BLaER1 treated with 17β-estradiol and CSF1 and Interleukin-3, amounts not matched to agents 10 nM and 100 nM (cell line): ENCODE data around the gene NRG4.
"Not testable (repeated sequence)": the region's sequence is repeated elsewhere in the genome, so short reads cannot be mapped to it uniquely, and the experiment has no call there.

Source experiments
- H3K27ac ChIP-seq, 11 experiments: shearing (Covaris generic); formaldehyde crosslinking; 2 replicates each; pipeline ENCODE4 v1.8.1; 2022
- H3K27me3 ChIP-seq, 11 experiments: shearing (Covaris generic); formaldehyde crosslinking; 2 replicates each; pipeline ENCODE4 v1.8.1; 2022
- H3K36me3 ChIP-seq, 11 experiments: shearing (Covaris generic); formaldehyde crosslinking; 2 replicates each; pipeline ENCODE4 v1.8.1; 2022
- H3K4me1 ChIP-seq, 10 experiments: shearing (Covaris generic); formaldehyde crosslinking; 2 replicates each; pipeline ENCODE4 v1.8.1; 2022
- H3K4me2 ChIP-seq, 11 experiments: shearing (Covaris generic); formaldehyde crosslinking; 2 replicates each; pipeline ENCODE4 v1.8.1; 2022
- H3K4me3 ChIP-seq, 10 experiments: shearing (Covaris generic); formaldehyde crosslinking; 2 replicates each; pipeline ENCODE4 v1.8.1; 2022
- H3K9ac ChIP-seq, 11 experiments: shearing (Covaris generic); formaldehyde crosslinking; 2 replicates each; pipeline ENCODE4 v1.8.1; 2022
- H3K9me3 ChIP-seq, 11 experiments: shearing (Covaris generic); formaldehyde crosslinking; replicated peaks in 1 of 11; 2 replicates each; pipeline ENCODE4 v1.8.1; 2022
- H4K20me1 ChIP-seq, 11 experiments: shearing (Covaris generic); formaldehyde crosslinking; 2 replicates each; pipeline ENCODE4 v1.8.1; 2022
- Cebpa-rat ChIP-seq, 11 experiments: shearing (Covaris generic); IDR thresholded peaks; 2 replicates each; pipeline ENCODE4 v1.8.1; 2022

NRG4 gene, protein sequence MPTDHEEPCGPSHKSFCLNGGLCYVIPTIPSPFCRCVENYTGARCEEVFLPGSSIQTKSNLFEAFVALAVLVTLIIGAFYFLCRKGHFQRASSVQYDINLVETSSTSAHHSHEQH

DNA sequence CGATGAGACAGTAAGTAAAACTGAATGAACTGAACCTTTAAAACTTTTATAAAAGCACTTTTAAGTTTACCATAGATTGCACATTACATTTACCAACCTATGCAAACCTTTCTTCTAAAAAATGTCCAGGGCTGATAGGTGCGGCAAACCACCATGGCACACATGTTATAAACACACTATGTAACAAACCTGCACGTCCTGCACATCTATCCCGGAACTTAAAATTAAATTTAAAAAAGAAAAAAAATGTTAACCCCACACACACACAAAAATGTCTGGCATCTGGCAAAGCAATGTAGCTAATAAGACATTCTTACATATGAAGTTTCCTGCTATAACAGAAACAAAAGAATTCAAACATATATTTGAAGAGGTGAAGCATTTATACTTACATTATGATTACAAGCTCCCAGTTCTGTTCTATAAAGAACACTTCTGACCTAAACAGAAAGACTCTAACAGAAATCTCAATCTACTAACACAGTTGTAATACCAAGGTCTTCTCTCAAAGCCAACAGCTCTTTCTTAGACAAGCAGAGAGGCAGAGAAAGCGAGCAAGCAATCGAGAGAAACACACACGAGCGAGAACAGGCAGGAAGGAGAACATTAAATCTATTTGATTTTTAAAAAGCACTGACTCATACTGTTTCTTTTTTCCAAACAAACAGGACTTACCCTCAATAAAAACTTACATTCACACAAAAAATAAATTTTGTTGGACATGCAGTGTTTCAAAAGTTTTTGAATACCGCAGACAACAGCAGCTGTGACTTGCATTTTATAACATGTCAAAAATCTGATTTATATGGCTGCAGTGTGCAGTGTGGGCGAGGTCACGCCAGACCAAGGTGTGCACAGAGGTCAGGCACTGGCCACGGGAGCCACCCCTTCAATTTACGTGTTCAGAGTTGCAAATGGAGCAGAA lies at the start of gene NRG4:
Gene NRG4 (minus strand): TSS at position 798 of the 925 bp plus-strand sequence. CDS start 1,194 bp downstream, outside the sequence.
- Histone ChIP-seq H3K9me3 (peaks cover 4 to 21% (median 7%) of the 10 kb centered on the region in 11 experiments; a peak in 9 of 22 replicates), H3K4me2 (peak within 1 kb of the TSS in 3 of 11 experiments; percentile 29 to 58 (median 42); a peak in 5 of 22 replicates), H3K4me1 (peaks cover 0 to 2% (median 0%) of the 10 kb centered on the region in 10 experiments; a peak in 3 of 20 replicates), H4K20me1 (no peaks in the 10 kb centered on the region), H3K36me3 (no peaks in the 10 kb centered on the region), H3K9ac (peak within 1 kb of the TSS in 1 of 11 experiments; percentile 46; a peak in 1 of 22 replicates), H3K27me3 (no peaks in the 10 kb centered on the region), H3K27ac (no peak within 1 kb of the TSS), H3K4me3 (no peak within 1 kb of the TSS)
- no peak for TF ChIP-seq Cebpa-rat (IDR thresholded peaks at IDR 0.05)

DNA sequence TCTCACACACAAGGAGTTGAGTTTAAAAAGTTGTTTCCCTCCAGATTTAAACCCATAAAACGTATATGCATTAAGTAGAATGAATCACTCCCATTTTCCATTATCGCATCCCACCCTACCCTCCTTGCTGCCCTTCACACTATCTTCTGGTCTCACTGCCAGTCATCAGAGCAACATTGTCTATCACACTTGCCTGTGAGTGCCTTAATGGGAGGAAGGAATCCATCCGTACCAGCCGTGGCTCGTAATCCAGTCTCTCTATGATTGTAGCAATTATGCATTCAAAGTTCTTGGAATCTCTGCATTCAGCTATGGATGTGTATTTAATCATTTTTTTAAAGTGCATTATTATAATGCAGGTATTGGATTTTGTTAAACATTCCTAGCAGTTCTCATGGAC lies 49.5 kb upstream of the NRG4 start:
- Histone ChIP-seq H3K36me3 (no peaks in the 10 kb centered on the region), H4K20me1 (peaks cover 0 to 11% (median 0%) of the 10 kb centered on the region in 11 experiments; a peak in 6 of 22 replicates), H3K9ac (no peak overlapping the region), H3K27me3 (peaks cover 33 to 52% (median 44%) of the 10 kb centered on the region in 11 experiments), H3K4me3 (no peak overlapping the region), H3K9me3 (no peaks in the 10 kb centered on the region), H3K4me1 (peaks cover 23 to 61% (median 31%) of the 10 kb centered on the region in 10 experiments), H3K4me2 (no peak overlapping the region; a peak in 1 of 22 replicates), H3K27ac (no peak overlapping the region)
- no peak for TF ChIP-seq Cebpa-rat (IDR thresholded peaks at IDR 0.05)

- H3K4me2 ChIP-seq: peak overlapping the region; percentile 85 to 100 (median 98)
- H4K20me1 ChIP-seq: peaks cover 0 to 11% (median 0%) of the 10 kb centered on the region in 11 experiments; a peak in 6 of 22 replicates
- no peak overlapping the region for H3K27ac ChIP-seq
- peak overlapping the region in 7 of 11 experiments; percentile 23 to 54 (median 36); a peak in 5 of 22 replicates for H3K9ac ChIP-seq
- H3K4me1 ChIP-seq: peaks cover 26 to 51% (median 31%) of the 10 kb centered on the region in 10 experiments
- no peaks in the 10 kb centered on the region for H3K36me3 ChIP-seq
- no peaks in the 10 kb centered on the region for H3K9me3 ChIP-seq
- peaks cover 33 to 52% (median 44%) of the 10 kb centered on the region in 11 experiments for H3K27me3 ChIP-seq
- H3K4me3 ChIP-seq: peak overlapping the region; percentile 63 to 79 (median 72)
- no peak for TF ChIP-seq Cebpa-rat (IDR thresholded peaks at IDR 0.05)
Measured at GRCh38 chr15:76060118-76060989, 48.1 kb upstream of the NRG4 start.

DNA sequence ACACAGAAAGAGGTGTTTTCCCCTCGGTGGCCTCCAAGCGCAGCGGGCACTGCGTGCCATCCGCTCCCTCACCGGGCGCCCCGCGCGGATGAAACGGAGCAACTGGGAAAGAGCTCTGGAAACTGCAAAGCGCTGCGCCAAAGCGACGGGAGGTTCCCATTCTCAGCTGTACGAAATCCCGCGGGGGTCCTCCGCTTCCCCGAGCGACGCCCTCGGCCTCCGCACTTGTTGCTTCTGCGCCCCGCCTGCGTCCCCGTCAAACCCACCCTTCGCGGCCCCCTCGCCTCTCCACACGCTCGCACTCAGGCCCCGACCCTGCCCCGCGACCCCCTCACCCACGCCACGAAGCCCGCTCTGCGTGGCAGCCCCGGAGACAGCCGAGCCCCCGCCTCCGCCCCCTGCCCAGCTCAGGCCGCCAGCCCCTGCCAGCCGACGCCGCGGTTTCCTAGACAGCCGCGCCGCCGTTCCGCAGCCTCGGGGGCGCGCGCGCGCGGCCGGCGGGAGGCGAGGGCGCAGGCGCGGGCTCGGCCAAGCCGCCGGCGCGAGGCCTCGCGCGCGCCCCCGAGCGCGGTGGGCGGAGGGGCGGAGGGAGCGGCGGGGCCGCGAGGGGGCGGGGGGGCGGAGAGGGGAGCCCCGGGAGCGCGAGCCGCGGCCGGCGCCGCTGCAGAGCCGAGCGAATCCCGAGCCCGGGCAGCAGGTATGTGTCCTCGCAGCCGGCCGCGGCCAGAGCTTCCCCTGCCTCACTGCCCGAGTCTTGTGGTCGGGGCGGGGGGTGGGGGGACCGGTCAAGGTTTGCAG lies 47.3 kb upstream of the NRG4 start, which contains the start of gene TMEM266:
Gene TMEM266 (plus strand): TSS at position 666 of the 798 bp plus-strand sequence. CDS start 74,279 bp downstream, outside the sequence.
- H3K9me3 ChIP-seq: no peaks in the 10 kb centered on the region
- peaks cover 0 to 11% (median 0%) of the 10 kb centered on the region in 11 experiments; a peak in 6 of 22 replicates for H4K20me1 ChIP-seq
- peak within 1 kb of the TSS; percentile 94 to 100 (median 99) for H3K4me2 ChIP-seq
- TF ChIP-seq Cebpa-rat (IDR thresholded peaks at IDR 0.05): no peak
- H3K4me1 ChIP-seq: peaks cover 24 to 43% (median 29%) of the 10 kb centered on the region in 10 experiments
- peaks cover 33 to 50% (median 44%) of the 10 kb centered on the region in 11 experiments for H3K27me3 ChIP-seq
- no peaks in the 10 kb centered on the region for H3K36me3 ChIP-seq
- peak within 1 kb of the TSS in 2 of 11 experiments; percentile 3 to 22; a peak in 1 of 22 replicates for H3K27ac ChIP-seq
- H3K4me3 ChIP-seq: peak within 1 kb of the TSS; percentile 63 to 79 (median 72)
- H3K9ac ChIP-seq: peak within 1 kb of the TSS; percentile 51 to 73 (median 67)

DNA sequence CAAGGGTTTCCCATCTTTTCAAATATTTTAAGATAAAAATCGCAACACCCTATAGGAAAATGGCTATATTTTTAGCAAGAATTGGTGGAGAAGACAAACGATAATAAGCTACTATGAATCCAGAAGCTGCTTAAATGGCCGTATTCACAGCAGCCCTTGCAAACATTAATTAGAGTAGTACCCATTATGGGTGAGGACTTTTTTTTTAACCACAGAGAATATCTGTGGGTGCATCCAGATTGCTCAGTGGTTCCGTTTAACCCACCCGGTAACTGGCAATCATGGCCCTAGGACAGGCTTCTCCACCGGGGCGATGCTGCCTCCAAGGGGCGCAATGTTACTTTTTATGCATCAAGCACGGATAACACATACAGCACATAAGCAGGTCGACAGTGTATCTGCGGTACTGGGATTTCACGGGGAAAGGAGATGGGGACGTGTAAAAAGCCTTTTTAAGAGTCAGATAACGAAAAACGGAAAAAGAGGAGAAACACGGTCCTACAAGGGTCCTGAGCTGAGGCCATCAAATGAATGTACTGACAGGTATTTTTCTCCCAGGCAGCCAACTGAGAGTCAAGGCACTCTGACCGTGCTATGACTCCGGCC lies 46.6 kb upstream of the NRG4 start:
- Histone ChIP-seq H3K9me3 (no peaks in the 10 kb centered on the region), H3K27me3 (peaks cover 33 to 49% (median 44%) of the 10 kb centered on the region in 11 experiments), H3K9ac (peak overlapping the region; percentile 51 to 73 (median 67)), H3K4me2 (peak overlapping the region; percentile 94 to 100 (median 99)), H3K4me3 (peak overlapping the region; percentile 63 to 79 (median 72)), H3K36me3 (no peaks in the 10 kb centered on the region), H4K20me1 (peaks cover 0 to 11% (median 0%) of the 10 kb centered on the region in 11 experiments; a peak in 6 of 22 replicates), H3K4me1 (peaks cover 23 to 36% (median 28%) of the 10 kb centered on the region in 10 experiments), H3K27ac (no peak overlapping the region)
- no peak for TF ChIP-seq Cebpa-rat (IDR thresholded peaks at IDR 0.05)

GRCh38 chr15:76057332-76058000 lies 45.2 kb upstream of the NRG4 start:
- no peak for TF ChIP-seq Cebpa-rat (IDR thresholded peaks at IDR 0.05)
- Histone ChIP-seq H3K9ac (no peak overlapping the region), H3K36me3 (no peaks in the 10 kb centered on the region), H3K4me2 (peak overlapping the region; percentile 31 to 90 (median 56); a peak in 21 of 22 replicates), H3K4me1 (peaks cover 23 to 33% (median 27%) of the 10 kb centered on the region in 10 experiments), H3K27me3 (peaks cover 33 to 48% (median 42%) of the 10 kb centered on the region in 11 experiments), H3K27ac (no peak overlapping the region), H3K4me3 (peak overlapping the region in 2 of 10 experiments; percentile 19 to 21; a peak in 1 of 20 replicates), H3K9me3 (no peaks in the 10 kb centered on the region), H4K20me1 (peaks cover 0 to 11% (median 0%) of the 10 kb centered on the region in 11 experiments; a peak in 6 of 22 replicates)

DNA sequence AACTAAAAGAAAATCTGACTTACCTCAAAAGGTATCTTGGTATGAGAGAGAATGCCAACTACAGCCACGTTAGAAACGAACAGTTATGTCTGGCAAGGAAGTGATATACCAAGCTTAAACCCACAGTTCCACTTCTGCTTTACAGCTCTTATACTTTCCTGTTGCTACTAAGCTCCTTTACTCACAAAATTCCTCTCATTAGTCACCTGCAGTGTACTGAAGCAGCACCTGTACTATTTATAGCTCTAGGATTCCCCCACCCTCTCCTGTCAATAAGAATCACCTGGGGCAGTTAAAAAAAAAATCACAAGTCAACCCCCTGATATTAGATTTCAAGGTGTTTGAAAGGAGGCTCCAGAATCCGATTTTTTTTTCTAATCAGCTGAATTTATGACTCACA lies 44.7 kb upstream of the NRG4 start:
- no peaks in the 10 kb centered on the region for H3K9me3 ChIP-seq
- peaks cover 20 to 30% (median 27%) of the 10 kb centered on the region in 10 experiments for H3K4me1 ChIP-seq
- H3K4me3 ChIP-seq: peak overlapping the region in 2 of 10 experiments; percentile 19 to 21; a peak in 1 of 20 replicates
- no peak overlapping the region for H3K9ac ChIP-seq
- H4K20me1 ChIP-seq: peaks cover 0 to 11% (median 0%) of the 10 kb centered on the region in 11 experiments; a peak in 6 of 22 replicates
- H3K27ac ChIP-seq: 0 out of 22 replicates have a peak overlapping the region, but pooled peaks of 1 of the 11 experiments have one; percentile 1
- H3K4me2 ChIP-seq: peak overlapping the region; percentile 31 to 90 (median 56); a peak in 21 of 22 replicates
- peaks cover 33 to 43% (median 41%) of the 10 kb centered on the region in 11 experiments for H3K27me3 ChIP-seq
- no peak for TF ChIP-seq Cebpa-rat (IDR thresholded peaks at IDR 0.05)
- no peaks in the 10 kb centered on the region for H3K36me3 ChIP-seq

DNA sequence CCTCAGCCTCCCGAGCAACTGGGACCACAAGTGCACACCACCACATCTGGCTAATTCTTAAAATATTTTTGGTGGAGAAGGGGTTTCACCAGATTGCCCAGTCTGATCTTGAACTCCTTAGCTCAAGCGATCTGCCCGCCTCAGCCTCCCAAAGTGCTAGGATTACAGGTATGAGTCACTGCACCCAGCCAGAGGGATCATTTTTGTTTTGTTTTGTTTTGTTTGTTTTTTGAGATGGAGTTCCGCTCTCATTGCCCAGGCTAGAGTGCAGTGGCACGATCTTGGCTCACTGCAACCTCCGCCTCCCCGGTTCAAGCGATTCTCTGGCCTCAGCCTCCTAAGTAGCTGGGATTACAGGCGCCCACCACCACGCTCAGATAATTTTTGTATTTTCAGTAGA lies 42.0 kb upstream of the NRG4 start:
- Histone ChIP-seq H3K4me1 (peaks cover 17 to 21% (median 20%) of the 10 kb centered on the region in 10 experiments), H3K27me3 (peaks cover 14 to 17% (median 15%) of the 10 kb centered on the region in 11 experiments)
- H3K36me3 ChIP-seq, H3K27ac ChIP-seq, H3K9ac ChIP-seq, H3K4me3 ChIP-seq, H3K9me3 ChIP-seq, H4K20me1 ChIP-seq, H3K4me2 ChIP-seq: not testable (repeated sequence)
